ENCODE measurements around the gene PRSS22.

PRSS22 gene

GRCh38 chr16:2879854-2880508 lies 22.0 kb upstream of the PRSS22 start:
- no peak for DNase-seq

- DNase-seq = peak; percentile 78
Measured at GRCh38 chr16:2874912-2875362, 17.0 kb upstream of the PRSS22 start.

GRCh38 chr16:2874032-2874911 lies 16.3 kb upstream of the PRSS22 start:
- DNase-seq = no peak

GRCh38 chr16:2871926-2872325 lies 14.0 kb upstream of the PRSS22 start:
- no peak for DNase-seq

GRCh38 chr16:2867987-2868789 lies 10.2 kb upstream of the PRSS22 start:
- DNase-seq = peak; percentile 99

- DNase-seq = no peak
Measured at GRCh38 chr16:2867661-2867986, 9.7 kb upstream of the PRSS22 start.

- no peak for DNase-seq
Measured at GRCh38 chr16:2866431-2866830, 8.5 kb upstream of the PRSS22 start.

- no peak for DNase-seq
Measured at GRCh38 chr16:2865651-2866050, 7.7 kb upstream of the PRSS22 start.

- DNase-seq = no peak
Measured at GRCh38 chr16:2860826-2861567, 3.0 kb upstream of the PRSS22 start.

- DNase-seq = no peak
Measured at GRCh38 chr16:2859686-2860265, 1.8 kb upstream of the PRSS22 start.

GRCh38 chr16:2858245-2859025 lies 465 bp upstream of the PRSS22 start:
- no peak for DNase-seq

- no peak for DNase-seq
Measured at GRCh38 chr16:2856686-2857450, 1.1 kb downstream of the PRSS22 start.

GRCh38 chr16:2856061-2856670 lies 1.8 kb downstream of the PRSS22 start:
- DNase-seq = peak; percentile 72

- DNase-seq = no peak
Measured at GRCh38 chr16:2855536-2855935, 2.4 kb downstream of the PRSS22 start.

- peak; percentile 66 for DNase-seq
Measured at GRCh38 chr16:2854700-2855309, 3.2 kb downstream of the PRSS22 start.

GRCh38 chr16:2853531-2854073 lies 4.4 kb downstream of the PRSS22 start:
- DNase-seq = no peak

- no peak for DNase-seq
Measured at GRCh38 chr16:2852731-2853507, 5.1 kb downstream of the PRSS22 start.

GRCh38 chr16:2852003-2852730 lies 5.8 kb downstream of the PRSS22 start:
- DNase-seq = no peak

All from stimulated activated CD8-positive, alpha-beta memory T cell treated with anti-CD3 and anti-CD28 coated beads, Interleukin-4, amount 100 ng/mL, for 48 hours (primary cell).